ENCODE results near the gene SLCO3A1.

GRCh38 chr15:91949361-91949760, 95.9 kb downstream of the SLCO3A1 start:
- TF ChIP-seq POLR2A (IDR thresholded peaks at IDR 0.05) (no peak), CTCF (IDR thresholded peaks at IDR 0.05) (no peak)
